Smooth muscle cell (in vitro differentiated cells): ENCODE data around the gene CHRNA7. TPM values are rescaled to one million over a fixed set of nuclear protein-coding genes. Genes with fewer than 3 reads are reported as not detected.

ENCODE experiments used
- DNase-seq: peaks from one replicate; lab custom pipeline; 2025; ENCODE audit not compliant: unreplicated experiment; lab: John Stamatoyannopoulos, UW
- H2AFZ ChIP-seq: fragments of 200-600 bp; sonication (generic); 2 replicates; pipeline ENCODE4 v1.6.0; 2016; ENCODE audit warnings: antibody characterized with exemption, low read depth, mild to moderate bottlenecking
- H3F3A ChIP-seq: fragments of 200-600 bp; sonication (generic); 2 replicates; pipeline ENCODE4 v1.6.0; 2017; ENCODE audit warnings: antibody characterized with exemption, low read depth
- H3K27ac ChIP-seq: fragments of 200-600 bp; sonication (generic); 2 replicates; pipeline ENCODE4 v1.5.1; 2016; ENCODE audit warnings: low read depth, mild to moderate bottlenecking
- H3K27me3 ChIP-seq: fragments of 200-600 bp; sonication (generic); 2 replicates; pipeline ENCODE4 v1.6.1; 2016; ENCODE audit warnings: low read depth, mild to moderate bottlenecking
- H3K36me3 ChIP-seq: fragments of 200-600 bp; sonication (generic); 2 replicates; pipeline ENCODE4 v1.5.1; 2016; ENCODE audit warnings: low read depth
- H3K4me1 ChIP-seq: fragments of 200-600 bp; sonication (generic); 2 replicates; pipeline ENCODE4 v1.5.1; 2016; ENCODE audit warnings: low read depth
- H3K4me2 ChIP-seq: fragments of 200-600 bp; sonication (generic); 2 replicates; pipeline ENCODE4 v1.6.0; 2016; ENCODE audit warnings: mild to moderate bottlenecking
- H3K4me3 ChIP-seq: fragments of 200-600 bp; sonication (generic); 2 replicates; pipeline ENCODE4 v1.5.1; 2016; ENCODE audit warnings: mild to moderate bottlenecking
- H3K79me2 ChIP-seq: fragments of 200-600 bp; sonication (generic); 2 replicates; pipeline ENCODE4 v1.6.0; 2016; ENCODE audit warnings: low read depth, mild to moderate bottlenecking
- H3K9ac ChIP-seq: fragments of 200-600 bp; sonication (generic); 2 replicates; pipeline ENCODE4 v1.6.0; 2016; ENCODE audit warnings: low read depth
- H3K9me3 ChIP-seq: fragments of 200-600 bp; sonication (generic); replicated peaks from 2 replicates; pipeline ENCODE4 v1.5.1; 2016; ENCODE audit warnings: low read depth
- H4K20me1 ChIP-seq: fragments of 200-600 bp; sonication (generic); 2 replicates; pipeline ENCODE4 v1.6.0; 2016; ENCODE audit warnings: low read depth
- WGBS: methylation state at CpG from one replicate; pipeline ENCODE4 v1.1.7; 2016; ENCODE audit warnings: low lambda C conversion rate; 5-methylcytosine and 5-hydroxymethylcytosine counted together
- polyA plus RNA-seq: library from polyadenylated mRNA; unstranded; fragments of >200 nt; fragmentation: Nextera tagmentation; extraction: Ambion mirVana; gene quantifications from 2 replicates; pipeline ENCODE4 v1.2.1, GENCODE V29; 2016
- total RNA-seq: library from RNA; depleted of rRNA; stranded (reverse); fragments of >200 nt; gene quantifications from 2 replicates; pipeline ENCODE4 v1.2.3, GENCODE V29; 2014
- TF ChIP-seq, protein P1 (sequence below): fragments of 200-600 bp; sonication (generic); IDR thresholded peaks from 2 replicates; pipeline ENCODE4 v1.5.1; 2017; ENCODE audit warnings: borderline replicate concordance, mild to moderate bottlenecking, antibody characterized with exemption; ENCODE audit not compliant: insufficient read depth, poor library complexity, severe bottlenecking

The CHRNA7 gene
- total and polyA plus RNA-seq, 2 experiments from 2014 or later = 1.2 to 2.5 TPM

DNA sequence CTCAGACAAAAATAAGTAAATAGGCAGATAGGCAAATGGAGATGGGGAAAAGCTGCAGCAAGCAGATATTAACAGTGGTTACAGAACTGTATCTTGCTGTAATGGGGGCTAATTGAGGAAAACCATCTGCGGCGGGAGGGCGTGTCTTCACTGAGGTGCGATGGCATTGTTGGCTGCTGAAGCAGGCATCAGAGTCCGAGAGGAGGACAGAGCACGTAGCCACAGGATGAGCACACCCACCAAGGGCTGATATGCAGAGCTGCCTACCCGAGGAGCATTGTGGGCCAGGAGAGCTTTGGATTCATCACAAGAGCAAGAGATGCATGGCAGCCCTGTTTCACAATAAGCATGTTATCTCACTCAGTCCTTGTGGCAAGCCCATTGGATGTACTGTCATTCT lies 30.4 kb downstream of the CHRNA7 start:
- Histone ChIP-seq H3K27ac (no peak overlapping the region), H2AFZ (no peak overlapping the region), H3K9ac (no peak overlapping the region), H3F3A (no peaks in the 10 kb centered on the region), H3K4me1 (no peaks in the 10 kb centered on the region), H3K4me2 (no peak overlapping the region), H4K20me1 (no peaks in the 10 kb centered on the region), H3K9me3 (no peaks in the 10 kb centered on the region), H3K4me3 (no peak overlapping the region), H3K79me2 (no peaks in the 10 kb centered on the region), H3K36me3 (no peaks in the 10 kb centered on the region), H3K27me3 (no peaks in the 10 kb centered on the region)
- WGBS = 86% methylated on average over 7 of the region's 7 CpGs
- no peak for DNase-seq
- TF ChIP-seq, protein P1, sequence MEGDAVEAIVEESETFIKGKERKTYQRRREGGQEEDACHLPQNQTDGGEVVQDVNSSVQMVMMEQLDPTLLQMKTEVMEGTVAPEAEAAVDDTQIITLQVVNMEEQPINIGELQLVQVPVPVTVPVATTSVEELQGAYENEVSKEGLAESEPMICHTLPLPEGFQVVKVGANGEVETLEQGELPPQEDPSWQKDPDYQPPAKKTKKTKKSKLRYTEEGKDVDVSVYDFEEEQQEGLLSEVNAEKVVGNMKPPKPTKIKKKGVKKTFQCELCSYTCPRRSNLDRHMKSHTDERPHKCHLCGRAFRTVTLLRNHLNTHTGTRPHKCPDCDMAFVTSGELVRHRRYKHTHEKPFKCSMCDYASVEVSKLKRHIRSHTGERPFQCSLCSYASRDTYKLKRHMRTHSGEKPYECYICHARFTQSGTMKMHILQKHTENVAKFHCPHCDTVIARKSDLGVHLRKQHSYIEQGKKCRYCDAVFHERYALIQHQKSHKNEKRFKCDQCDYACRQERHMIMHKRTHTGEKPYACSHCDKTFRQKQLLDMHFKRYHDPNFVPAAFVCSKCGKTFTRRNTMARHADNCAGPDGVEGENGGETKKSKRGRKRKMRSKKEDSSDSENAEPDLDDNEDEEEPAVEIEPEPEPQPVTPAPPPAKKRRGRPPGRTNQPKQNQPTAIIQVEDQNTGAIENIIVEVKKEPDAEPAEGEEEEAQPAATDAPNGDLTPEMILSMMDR = no peak

DNA sequence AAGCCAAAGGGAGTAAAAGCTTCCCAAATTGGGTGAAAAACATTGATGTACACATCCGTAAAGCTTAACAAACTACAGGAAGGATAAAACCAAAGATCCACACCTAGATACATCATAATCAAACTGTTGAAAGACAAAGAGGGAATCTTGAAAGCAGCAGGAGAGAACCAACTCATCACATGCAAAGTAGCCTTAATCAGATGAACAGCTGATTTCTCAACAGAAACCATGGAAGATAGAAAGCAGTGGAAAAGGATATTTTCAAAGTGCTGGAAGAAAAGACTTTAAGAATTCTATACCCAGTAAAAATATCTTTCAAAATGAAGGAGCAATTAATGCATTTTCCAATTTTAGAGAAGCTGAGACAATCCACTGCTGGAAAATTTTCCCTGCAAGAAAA lies 36.8 kb downstream of the CHRNA7 start:
- Histone ChIP-seq H4K20me1 (no peaks in the 10 kb centered on the region), H3K9ac (no peak overlapping the region), H3K36me3 (no peaks in the 10 kb centered on the region), H3K4me1 (no peaks in the 10 kb centered on the region), H3K9me3 (peaks cover 3% of the 10 kb centered on the region), H3K4me2 (no peak overlapping the region), H2AFZ (no peak overlapping the region), H3K4me3 (no peak overlapping the region), H3K27ac (no peak overlapping the region), H3K79me2 (no peaks in the 10 kb centered on the region), H3F3A (no peaks in the 10 kb centered on the region), H3K27me3 (no peaks in the 10 kb centered on the region)
- no peak for DNase-seq
- 79% methylated on average over 1 of the region's 1 CpG for WGBS
- TF ChIP-seq, protein P1 = no peak

GRCh38 chr15:32089851-32090359 lies 59.6 kb downstream of the CHRNA7 start:
- no peak overlapping the region for H3K4me2 ChIP-seq
- no peak overlapping the region for H3K4me3 ChIP-seq
- no peak overlapping the region for H3K27ac ChIP-seq
- no peak for DNase-seq
- TF ChIP-seq, protein P1 = no peak
- H3F3A ChIP-seq = no peaks in the 10 kb centered on the region
- no peaks in the 10 kb centered on the region for H3K4me1 ChIP-seq
- no peaks in the 10 kb centered on the region for H3K9me3 ChIP-seq
- H3K36me3 ChIP-seq = no peaks in the 10 kb centered on the region
- no peaks in the 10 kb centered on the region for H3K27me3 ChIP-seq
- no peaks in the 10 kb centered on the region for H3K79me2 ChIP-seq
- H3K9ac ChIP-seq = no peak overlapping the region
- H2AFZ ChIP-seq = no peak overlapping the region
- no peaks in the 10 kb centered on the region for H4K20me1 ChIP-seq
